Colonic mucosa (tissue), 4 donors: ENCODE data around the gene PALS1. TPM values are rescaled to one million over a fixed set of nuclear protein-coding genes. Genes with fewer than 3 reads are reported as not detected.

Source experiments
- DNase-seq: peaks from one replicate; pipeline ENCODE4 v3.0.0-alpha.2; 2020
- H3K27ac ChIP-seq: fragments of 200-600 bp; one replicate; pipeline ENCODE4 v1.8.0; 2021
- H3K27me3 ChIP-seq: fragments of 200-600 bp; one replicate; pipeline ENCODE4 v1.8.0; 2021
- H3K36me3 ChIP-seq: fragments of 200-600 bp; one replicate; pipeline ENCODE4 v1.8.0; 2021
- H3K4me1 ChIP-seq: fragments of 200-600 bp; one replicate; pipeline ENCODE4 v1.8.0; 2021; ENCODE audit warnings: mild to moderate bottlenecking
- H3K4me3 ChIP-seq: fragments of 200-600 bp; one replicate; pipeline ENCODE4 v1.8.0; 2021
- H3K9ac ChIP-seq, 2 donors: one replicate each; pipeline ENCODE4 v1.7.0; 2013; ENCODE audit warnings: control low read depth in 2 of 2, low read depth in 2 of 2, low read length in 2 of 2
- H3K9me3 ChIP-seq: fragments of 200-600 bp; one replicate; pipeline ENCODE4 v1.8.0; 2021
- intact Hi-C: fragments of 100-400 bp; cut with DNase I; formaldehyde crosslinking; loops from one replicate; pipeline ENCODE4 v1.14.1; 2022
- total RNA-seq, 2 donors: library from RNA; stranded (reverse); fragmentation: NEBNext Ultra II Directional in 1 of 2; extraction: Animal tissue kit (Norgen Biotek cat#: 25700) in 1 of 2; gene quantifications; one replicate each; pipeline ENCODE4 v1.2.1, GENCODE V29; 2021
- TF ChIP-seq, protein P1 (sequence below): fragments of 200-600 bp; IDR thresholded peaks from one replicate; pipeline ENCODE4 v1.8.0; 2022; ENCODE audit warnings: antibody characterized with exemption, mild to moderate bottlenecking
- donor health status: healthy.
- donor health status: DM: no; HTN: no; CAD: no.
- donor health status: DM: no; HTN: no; CAD: no.

The PALS1 gene
- total RNA-seq, 2 donors from 2014 or later, result 35.5 to 45.2 TPM

GRCh38 chr14:67228325-67228984 lies 12.8 kb upstream of the PALS1 start:
- intact Hi-C loops, result no loop called here
- no peak overlapping the region for H3K9ac ChIP-seq

GRCh38 chr14:67232066-67232465 lies 9.2 kb upstream of the PALS1 start:
- Histone ChIP-seq H3K27ac (no peak overlapping the region), H3K4me3 (no peak overlapping the region), H3K36me3 (no peaks in the 10 kb centered on the region), H3K27me3 (no peaks in the 10 kb centered on the region), H3K4me1 (no peaks in the 10 kb centered on the region), H3K9ac (no peak overlapping the region), H3K9me3 (no peaks in the 10 kb centered on the region)
- intact Hi-C loops, result no loop called here
- no peak for DNase-seq
- TF ChIP-seq, protein P1, sequence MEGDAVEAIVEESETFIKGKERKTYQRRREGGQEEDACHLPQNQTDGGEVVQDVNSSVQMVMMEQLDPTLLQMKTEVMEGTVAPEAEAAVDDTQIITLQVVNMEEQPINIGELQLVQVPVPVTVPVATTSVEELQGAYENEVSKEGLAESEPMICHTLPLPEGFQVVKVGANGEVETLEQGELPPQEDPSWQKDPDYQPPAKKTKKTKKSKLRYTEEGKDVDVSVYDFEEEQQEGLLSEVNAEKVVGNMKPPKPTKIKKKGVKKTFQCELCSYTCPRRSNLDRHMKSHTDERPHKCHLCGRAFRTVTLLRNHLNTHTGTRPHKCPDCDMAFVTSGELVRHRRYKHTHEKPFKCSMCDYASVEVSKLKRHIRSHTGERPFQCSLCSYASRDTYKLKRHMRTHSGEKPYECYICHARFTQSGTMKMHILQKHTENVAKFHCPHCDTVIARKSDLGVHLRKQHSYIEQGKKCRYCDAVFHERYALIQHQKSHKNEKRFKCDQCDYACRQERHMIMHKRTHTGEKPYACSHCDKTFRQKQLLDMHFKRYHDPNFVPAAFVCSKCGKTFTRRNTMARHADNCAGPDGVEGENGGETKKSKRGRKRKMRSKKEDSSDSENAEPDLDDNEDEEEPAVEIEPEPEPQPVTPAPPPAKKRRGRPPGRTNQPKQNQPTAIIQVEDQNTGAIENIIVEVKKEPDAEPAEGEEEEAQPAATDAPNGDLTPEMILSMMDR, result no peak

More at GRCh38 chr14:67228325-67228984, 12.8 kb upstream of the PALS1 start:
- DNase-seq, result no peak
- Histone ChIP-seq H3K9me3 (no peaks in the 10 kb centered on the region), H3K4me3 (no peak overlapping the region), H3K27me3 (no peaks in the 10 kb centered on the region), H3K36me3 (no peaks in the 10 kb centered on the region), H3K27ac (no peak overlapping the region), H3K4me1 (no peaks in the 10 kb centered on the region)
- TF ChIP-seq, protein P1, result no peak

GRCh38 chr14:67232621-67233020 lies 8.6 kb upstream of the PALS1 start:
- no peak overlapping the region for H3K9ac ChIP-seq
- no peak for DNase-seq
- H3K27ac ChIP-seq, result no peak overlapping the region
- H3K9me3 ChIP-seq, result no peaks in the 10 kb centered on the region
- TF ChIP-seq, protein P1, result no peak
- no peaks in the 10 kb centered on the region for H3K4me1 ChIP-seq
- H3K27me3 ChIP-seq, result no peaks in the 10 kb centered on the region
- no peaks in the 10 kb centered on the region for H3K36me3 ChIP-seq
- intact Hi-C loops, result no loop called here
- no peak overlapping the region for H3K4me3 ChIP-seq

GRCh38 chr14:67237591-67237990 lies 3.6 kb upstream of the PALS1 start:
- TF ChIP-seq, protein P1, result no peak
- no peak for DNase-seq
- intact Hi-C loops, result no loop called here
- Histone ChIP-seq H3K27me3 (no peaks in the 10 kb centered on the region), H3K27ac (no peak overlapping the region), H3K4me1 (peaks cover 7% of the 10 kb centered on the region), H3K9ac (no peak overlapping the region), H3K9me3 (no peaks in the 10 kb centered on the region), H3K36me3 (no peaks in the 10 kb centered on the region), H3K4me3 (no peak overlapping the region)

DNA sequence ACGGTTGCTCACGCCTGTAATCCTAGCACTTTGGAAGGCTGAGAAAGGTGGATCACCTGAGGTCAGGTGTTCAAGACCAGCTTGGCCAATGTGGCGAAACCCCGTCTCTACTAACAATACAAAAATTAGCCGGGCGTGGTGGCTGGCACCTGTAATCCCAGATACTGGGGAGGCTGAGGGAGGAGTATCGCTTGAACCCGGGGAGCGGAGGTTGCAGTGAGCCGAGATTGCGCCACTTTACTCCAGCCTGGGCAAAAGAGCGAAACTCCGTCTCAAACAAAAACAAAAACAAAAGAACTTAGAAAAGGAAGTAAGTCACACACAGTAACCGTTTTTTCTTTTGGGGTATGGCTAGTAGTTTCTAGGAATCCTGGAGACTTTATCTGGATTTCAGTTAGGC lies 1.7 kb upstream of the PALS1 start:
- Histone ChIP-seq H3K4me3 (no peak overlapping the region), H3K9me3 (no peaks in the 10 kb centered on the region), H3K9ac (no peak overlapping the region), H3K4me1 (peaks cover 7% of the 10 kb centered on the region), H3K36me3 (no peaks in the 10 kb centered on the region), H3K27ac (no peak overlapping the region), H3K27me3 (no peaks in the 10 kb centered on the region)
- DNase-seq, result no peak
- TF ChIP-seq, protein P1, result no peak
- intact Hi-C loops, result no loop called here
